CD14-positive monocyte (primary cell): ENCODE data around the gene ITGA2. TPM values are rescaled to one million over a fixed set of nuclear protein-coding genes. Genes with fewer than 3 reads are reported as not detected.
"Not testable (repeated sequence)": the region's sequence is repeated elsewhere in the genome, so short reads cannot be mapped to it uniquely, and the experiment has no call there.

Source experiments
- DNase-seq, 3 donors: peaks; one replicate each; pipeline ENCODE4 v3.0.0-alpha.2; 2011 to 2022
- H2AFZ ChIP-seq: 2 replicates; pipeline ENCODE4 v1.6.0; 2012; ENCODE audit warnings: mild to moderate bottlenecking, low read depth, low read length, inconsistent platforms; ENCODE audit not compliant: insufficient read depth, poor library complexity, severe bottlenecking
- H3K27ac ChIP-seq, 2 donors: 1 replicate in 1 of 2; 2 replicates in 1 of 2; pipeline ENCODE4 v1.5.1; 2012 to 2013; ENCODE audit warnings: low read length in 2 of 2, control low read depth in 1 of 2, inconsistent platforms in 1 of 2, low read depth in 1 of 2, mild to moderate bottlenecking in 1 of 2
- H3K27me3 ChIP-seq, 2 donors: one replicate each; pipeline versions ENCODE4 v1.6.0 to v1.6.1; 2011 to 2013; ENCODE audit warnings: low read length in 2 of 2; ENCODE audit not compliant: control insufficient read depth in 2 of 2, insufficient read depth in 2 of 2
- H3K36me3 ChIP-seq, 2 donors: replicated peaks in 1 of 2; 1 replicate in 1 of 2; 2 replicates in 1 of 2; pipeline versions ENCODE4 v1.5.1 to v1.6.1; 2012 to 2013; ENCODE audit warnings: low read length in 2 of 2, control low read depth in 1 of 2, inconsistent platforms in 1 of 2, mild to moderate bottlenecking in 1 of 2; ENCODE audit not compliant: insufficient read depth in 2 of 2, control insufficient read depth in 1 of 2
- H3K4me1 ChIP-seq, 2 donors: 1 replicate in 1 of 2; 2 replicates in 1 of 2; pipeline versions ENCODE4 v1.5.1 to v1.6.1; 2012 to 2013; ENCODE audit warnings: low read length in 2 of 2, control low read depth in 1 of 2, inconsistent platforms in 1 of 2, mild to moderate bottlenecking in 1 of 2, moderate library complexity in 1 of 2; ENCODE audit not compliant: insufficient read depth in 2 of 2, control insufficient read depth in 1 of 2
- H3K4me2 ChIP-seq: replicated peaks from 2 replicates; pipeline ENCODE3; 2012; ENCODE audit warnings: low read length, moderate library complexity, mild to moderate bottlenecking; ENCODE audit not compliant: poor library complexity, severe bottlenecking; ENCODE audit errors: extremely low read depth
- H3K4me3 ChIP-seq, 3 experiments: fragments of 200-600 bp in 1 of 3; sonication (generic) in 1 of 3; replicated peaks in 1 of 3; 1 replicate in 2 of 3; 2 replicates in 1 of 3; pipeline ENCODE4 v1.5.1; 2011 to 2013; ENCODE audit warnings: low read length in 3 of 3, mild to moderate bottlenecking in 3 of 3, control low read depth in 2 of 3, low read depth in 2 of 3, inconsistent platforms in 1 of 3, moderate library complexity in 1 of 3
- H3K79me2 ChIP-seq: 2 replicates; pipeline ENCODE4 v1.6.0; 2012; ENCODE audit warnings: mild to moderate bottlenecking, control low read depth, inconsistent platforms, low read length, moderate library complexity; ENCODE audit not compliant: insufficient read depth
- H3K9ac ChIP-seq: 2 replicates; pipeline ENCODE4 v1.6.0; 2017; ENCODE audit warnings: low read length, mild to moderate bottlenecking; ENCODE audit not compliant: insufficient read depth, poor library complexity, severe bottlenecking
- H3K9me3 ChIP-seq, 2 donors: replicated peaks in 1 of 2; 1 replicate in 1 of 2; 2 replicates in 1 of 2; pipeline versions ENCODE4 v1.5.1 to v1.6.1; 2012 to 2013; ENCODE audit warnings: low read length in 2 of 2, control low read depth in 1 of 2; ENCODE audit not compliant: control insufficient read depth in 1 of 2, insufficient read depth in 1 of 2
- H4K20me1 ChIP-seq: 2 replicates; pipeline ENCODE4 v1.6.0; 2012; ENCODE audit warnings: mild to moderate bottlenecking, low read length, control low read depth, moderate library complexity; ENCODE audit not compliant: insufficient read depth
- H3K27ac Mint-ChIP-seq, 7 donors: one replicate each; pipeline ENCODE4 v1.8.0; 2020; ENCODE audit warnings: mild to moderate bottlenecking in 7 of 7, mixed read lengths in 7 of 7, moderate library complexity in 6 of 7, inconsistent platforms in 2 of 7
- H3K27me3 Mint-ChIP-seq, 3 donors: one replicate each; pipeline ENCODE4 v1.8.0; 2021 to 2022; ENCODE audit warnings: low read depth in 3 of 3, mild to moderate bottlenecking in 3 of 3, mixed read lengths in 3 of 3, moderate library complexity in 3 of 3, inconsistent platforms in 1 of 3
- H3K36me3 Mint-ChIP-seq, 2 donors: one replicate each; pipeline ENCODE4 v1.8.0; 2020; ENCODE audit warnings: mixed read lengths in 2 of 2, inconsistent platforms in 1 of 2, mild to moderate bottlenecking in 1 of 2
- H3K4me1 Mint-ChIP-seq: one replicate; pipeline ENCODE4 v1.8.0; 2020; ENCODE audit warnings: mild to moderate bottlenecking, mixed read lengths
- H3K4me3 Mint-ChIP-seq, 2 donors: one replicate each; pipeline ENCODE4 v1.8.0; 2020; ENCODE audit warnings: mild to moderate bottlenecking in 2 of 2, mixed read lengths in 2 of 2, moderate library complexity in 1 of 2
- H3K9me3 Mint-ChIP-seq, 7 donors: one replicate each; pipeline ENCODE4 v1.8.0; 2020 to 2022; ENCODE audit warnings: mixed read lengths in 7 of 7, mild to moderate bottlenecking in 6 of 7, moderate library complexity in 6 of 7, inconsistent platforms in 2 of 7
- CTCF ChIP-seq: fragments of 200-600 bp; IDR thresholded peaks from one replicate; pipeline ENCODE4 v1.8.0; 2022; ENCODE audit warnings: antibody characterized with exemption, mild to moderate bottlenecking
- WGBS: methylation state at CpG from one replicate; pipeline ENCODE4 v1.1.5; 2013; ENCODE audit warnings: missing lambda C conversion rate; ENCODE audit not compliant: insufficient coverage; 5-methylcytosine and 5-hydroxymethylcytosine counted together
- intact Hi-C, 2 donors: fragments of 100-400 bp; cut with micrococcal nuclease; formaldehyde crosslinking; loops; one replicate each; pipeline versions ENCODE4 v1.15.0 to v1.15.1; 2023
- polyA plus RNA-seq, 3 donors: library from polyadenylated mRNA; depleted of rRNA in 1 of 3; unstranded in 2 of 3; stranded (reverse) in 1 of 3; fragments of 300-500 nt in 2 of 3; fragments of >200 nt in 1 of 3; fragmentation: Illumina TruSeq in 2 of 3; gene quantifications; 1 replicate in 2 of 3; 2 replicates in 1 of 3; pipeline ENCODE4 v1.2.3, GENCODE V29; 2012 to 2021

Gene ITGA2
- polyA plus RNA-seq, 3 donors: not detected

- no peak for TF ChIP-seq CTCF
- Histone ChIP-seq H3K79me2 (no peaks in the 10 kb centered on the region), H3K4me3 (peak overlapping the region; percentile 79 to 86 (median 84)), H3K4me2 (peak overlapping the region; percentile 87), H3K36me3 (peaks cover 0 to 3% of the 10 kb centered on the region in 2 donors), H3K4me1 (peaks cover 10 to 15% of the 10 kb centered on the region in 2 donors), H3K9ac (peak overlapping the region; percentile 63), H3K9me3 (no peaks in the 10 kb centered on the region), H3K27me3 (no peaks in the 10 kb centered on the region), H3K27ac (peak overlapping the region; percentile 19 to 20), H2AFZ (peak overlapping the region; percentile 93), H4K20me1 (no peaks in the 10 kb centered on the region)
- Mint-ChIP-seq H3K9me3 (peaks cover 0 to 10% (median 3%) of the 10 kb centered on the region in 7 donors), H3K27ac (peak overlapping the region in 6 of 7 donors; percentile 32 to 76 (median 68)), H3K4me3 (peak overlapping the region; percentile 90 to 95), H3K4me1 (peaks cover 16% of the 10 kb centered on the region), H3K36me3 (peaks cover 6 to 11% of the 10 kb centered on the region in 2 donors), H3K27me3 (peaks cover 0 to 2% (median 0%) of the 10 kb centered on the region in 3 donors)
- no CpG with 5 or more reads among the region's 6 CpGs for WGBS
- no peak for DNase-seq
- intact Hi-C loops: no loop called here
Measured at GRCh38 chr5:53110156-53110555, 121.0 kb downstream of the ITGA2 start.

GRCh38 chr5:53111139-53111538, 122.0 kb downstream of the ITGA2 start:
- DNase-seq: no peak
- Histone ChIP-seq H3K79me2 (no peaks in the 10 kb centered on the region), H3K27ac (no peak overlapping the region), H3K9me3 (no peaks in the 10 kb centered on the region), H3K36me3 (no peaks in the 10 kb centered on the region), H4K20me1 (no peaks in the 10 kb centered on the region), H3K27me3 (no peaks in the 10 kb centered on the region), H2AFZ (peak overlapping the region; percentile 93), H3K9ac (no peak overlapping the region), H3K4me2 (no peak overlapping the region), H3K4me1 (peaks cover 10 to 15% of the 10 kb centered on the region in 2 donors), H3K4me3 (no peak overlapping the region)
- Mint-ChIP-seq H3K27ac (no peak overlapping the region), H3K4me3 (no peak overlapping the region), H3K4me1 (peaks cover 16% of the 10 kb centered on the region), H3K9me3 (peaks cover 0 to 10% (median 3%) of the 10 kb centered on the region in 7 donors), H3K36me3 (peaks cover 2 to 8% of the 10 kb centered on the region in 2 donors), H3K27me3 (peaks cover 0 to 2% (median 0%) of the 10 kb centered on the region in 3 donors)
- intact Hi-C loops: no loop called here
- TF ChIP-seq CTCF: no peak
- no CpG with 5 or more reads among the region's 1 CpG for WGBS

- H3K27me3 Mint-ChIP-seq, H3K4me3 Mint-ChIP-seq, H4K20me1 ChIP-seq, H3K27ac ChIP-seq, intact Hi-C loops, H3K9me3 ChIP-seq, H3K27ac Mint-ChIP-seq, H3K36me3 Mint-ChIP-seq, H3K4me3 ChIP-seq, H3K79me2 ChIP-seq, H3K4me2 ChIP-seq, H3K9ac ChIP-seq, H3K9me3 Mint-ChIP-seq, H3K27me3 ChIP-seq, H2AFZ ChIP-seq, DNase-seq, H3K36me3 ChIP-seq: not testable (repeated sequence)
- 89% methylated on average over 5 of the region's 6 CpGs for WGBS
- peaks cover 10 to 15% of the 10 kb centered on the region in 2 donors for H3K4me1 ChIP-seq
- H3K4me1 Mint-ChIP-seq: peaks cover 16% of the 10 kb centered on the region
Measured at GRCh38 chr5:53112307-53112706, 123.2 kb downstream of the ITGA2 start.
